HG02610 (cell line): ENCODE results near the gene IGLL5.

Experiments
- ATAC-seq: cut with Tn5 transposase; IDR thresholded peaks from one replicate; pipeline ENCODE4 v1.9.1; 2021; ENCODE audit warnings: mild to moderate bottlenecking, moderate library complexity; ENCODE audit not compliant: unreplicated experiment

IGLL5 gene

DNA sequence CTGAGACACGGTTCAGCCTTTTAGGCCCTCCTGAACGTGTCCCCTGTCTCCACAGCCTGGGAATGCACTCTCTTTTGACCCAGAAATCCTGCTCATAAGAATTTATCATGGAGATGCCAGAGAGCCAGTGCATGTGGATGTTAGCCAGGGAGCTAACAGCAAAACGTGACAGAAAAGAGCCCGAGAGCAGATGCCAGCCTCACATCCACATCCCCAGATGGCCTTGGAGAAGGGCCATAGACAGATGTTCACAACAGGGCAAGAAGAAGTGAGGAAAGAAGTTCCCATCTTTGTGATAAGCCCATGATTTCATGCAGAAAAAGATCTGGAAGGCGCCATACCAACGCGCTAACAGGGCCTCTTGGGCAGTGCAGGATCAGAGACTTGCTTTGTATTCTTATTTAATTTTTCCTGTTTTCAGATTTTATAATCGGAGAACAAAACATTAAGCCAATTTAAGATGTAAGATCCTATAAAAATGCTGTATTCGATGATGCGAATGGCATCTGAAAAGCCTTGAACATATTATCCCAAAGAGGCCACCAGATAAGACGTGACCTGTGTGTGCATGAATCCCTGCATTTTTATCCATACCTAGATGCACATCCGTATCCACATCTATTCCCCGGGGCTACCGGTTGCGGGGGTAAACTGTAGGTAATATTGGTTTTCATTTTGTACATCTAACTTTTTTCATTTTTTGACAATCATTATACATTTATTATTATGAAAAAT lies 48.7 kb downstream of the IGLL5 start:
- ATAC-seq = no peak

DNA sequence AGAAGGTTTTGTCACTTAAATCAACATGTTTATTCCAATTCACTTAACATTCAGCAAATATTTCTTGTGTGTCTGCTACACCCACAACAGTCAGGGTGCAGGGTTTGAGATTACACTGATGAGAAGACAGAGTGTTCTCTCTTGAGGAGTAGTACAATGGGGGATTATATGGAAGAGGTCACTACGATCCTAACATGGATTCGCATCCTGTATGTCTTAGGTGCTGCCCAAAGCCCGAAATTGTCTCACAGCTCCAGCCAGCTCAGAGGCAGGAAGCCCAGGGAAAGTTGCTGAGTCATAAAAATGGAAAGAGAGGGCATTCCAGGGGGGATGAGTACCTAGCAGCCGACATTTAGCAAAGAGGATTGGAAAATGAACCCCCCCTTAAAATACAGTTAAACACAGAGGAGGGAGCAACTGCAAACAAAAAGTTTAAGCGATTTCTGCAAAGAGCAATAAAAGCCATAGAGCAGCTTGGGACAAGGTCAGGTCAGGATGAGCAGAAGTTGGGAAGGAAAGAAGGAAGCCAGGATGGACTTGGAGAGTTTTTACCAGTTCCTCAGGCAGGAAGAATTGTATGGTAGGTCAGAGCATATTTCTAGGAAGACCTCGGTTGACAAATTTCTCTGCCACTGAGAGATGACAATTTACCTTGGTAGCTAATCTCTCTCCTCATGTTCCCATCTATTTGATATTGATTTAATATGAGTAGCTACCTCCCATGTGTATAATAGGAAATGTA lies 49.5 kb downstream of the IGLL5 start:
- ATAC-seq = no peak

- no peak for ATAC-seq
These were observed 50.4 kb downstream of the IGLL5 start for GRCh38 chr22:22937894-22938480.

DNA sequence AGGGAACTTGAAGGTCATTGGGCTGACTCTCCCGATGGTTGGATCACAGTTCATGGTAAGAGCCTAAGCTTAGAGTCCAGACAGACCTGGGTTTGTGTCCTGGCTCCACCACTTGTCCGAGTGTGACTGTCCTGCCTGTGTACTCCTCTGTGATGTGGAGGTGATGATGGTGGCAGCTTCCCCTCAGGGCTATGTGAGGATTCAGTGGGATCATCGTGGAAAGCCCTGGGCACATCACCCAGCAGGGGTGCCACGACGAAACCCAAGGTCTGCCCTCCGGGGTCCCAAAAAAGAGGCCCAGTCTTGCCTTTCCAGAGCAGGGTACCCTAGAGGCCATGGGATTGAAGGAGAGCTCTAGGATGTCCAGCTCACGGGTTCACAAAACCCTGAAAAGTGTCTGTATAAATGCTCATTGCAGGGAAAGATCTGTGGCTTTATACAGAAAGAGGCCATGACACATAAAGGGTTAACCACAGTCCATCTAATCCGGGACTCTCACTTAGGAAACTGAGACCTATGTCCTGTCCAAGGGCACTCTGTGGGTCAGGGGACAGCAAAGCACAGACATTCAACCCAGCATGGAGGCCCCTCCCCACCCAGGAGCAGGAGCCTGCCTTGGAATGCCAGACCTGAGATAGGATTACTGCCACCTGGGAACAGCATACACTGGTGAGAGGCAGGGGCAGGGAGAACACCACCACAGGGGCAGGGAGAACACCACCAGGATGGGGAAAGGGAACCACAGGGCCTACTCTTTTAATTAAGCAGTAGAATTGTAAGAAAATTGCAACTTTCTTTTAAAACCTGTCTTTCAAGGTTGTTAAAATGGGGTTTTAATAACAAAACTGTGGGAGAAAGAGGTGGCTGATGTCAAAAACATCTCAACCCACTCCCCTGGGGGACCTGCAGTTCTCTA lies 51.3 kb downstream of the IGLL5 start:
- no peak for ATAC-seq

DNA sequence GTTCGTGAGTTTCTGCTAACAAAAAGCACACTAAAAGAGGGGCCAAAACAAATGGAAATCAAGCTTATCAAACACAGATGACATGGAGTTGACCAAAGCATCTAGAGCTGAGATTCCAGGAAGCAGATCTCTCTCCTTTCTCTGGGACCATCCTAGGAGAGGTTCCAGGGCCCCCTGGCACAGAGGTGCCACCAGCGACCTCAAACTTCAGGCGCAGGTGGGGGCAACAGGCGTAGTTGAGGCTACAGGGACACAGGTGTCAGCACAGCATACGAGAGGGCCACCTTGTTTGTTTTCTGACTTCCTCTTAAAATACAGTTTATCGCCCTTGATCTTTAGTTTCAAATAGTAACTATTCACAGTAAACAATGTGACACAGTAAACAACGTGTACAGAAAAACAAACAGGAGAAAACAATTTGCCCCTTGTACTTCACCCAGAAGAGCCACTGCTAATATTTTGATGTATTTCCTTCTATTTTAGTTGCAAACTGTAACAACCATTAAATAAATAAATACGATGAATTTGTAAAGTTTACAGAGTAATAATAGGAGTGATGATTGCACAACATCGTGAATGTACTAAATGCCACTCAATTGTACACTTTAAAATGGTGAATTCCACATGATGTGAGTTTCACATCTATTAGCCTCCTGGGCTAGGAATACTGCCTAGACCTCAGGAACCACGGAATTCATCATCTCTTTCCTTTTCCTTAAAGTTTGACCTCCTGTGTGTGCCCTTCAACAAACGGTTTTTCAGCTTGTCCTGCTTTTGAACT lies 52.2 kb downstream of the IGLL5 start:
- ATAC-seq = no peak

DNA sequence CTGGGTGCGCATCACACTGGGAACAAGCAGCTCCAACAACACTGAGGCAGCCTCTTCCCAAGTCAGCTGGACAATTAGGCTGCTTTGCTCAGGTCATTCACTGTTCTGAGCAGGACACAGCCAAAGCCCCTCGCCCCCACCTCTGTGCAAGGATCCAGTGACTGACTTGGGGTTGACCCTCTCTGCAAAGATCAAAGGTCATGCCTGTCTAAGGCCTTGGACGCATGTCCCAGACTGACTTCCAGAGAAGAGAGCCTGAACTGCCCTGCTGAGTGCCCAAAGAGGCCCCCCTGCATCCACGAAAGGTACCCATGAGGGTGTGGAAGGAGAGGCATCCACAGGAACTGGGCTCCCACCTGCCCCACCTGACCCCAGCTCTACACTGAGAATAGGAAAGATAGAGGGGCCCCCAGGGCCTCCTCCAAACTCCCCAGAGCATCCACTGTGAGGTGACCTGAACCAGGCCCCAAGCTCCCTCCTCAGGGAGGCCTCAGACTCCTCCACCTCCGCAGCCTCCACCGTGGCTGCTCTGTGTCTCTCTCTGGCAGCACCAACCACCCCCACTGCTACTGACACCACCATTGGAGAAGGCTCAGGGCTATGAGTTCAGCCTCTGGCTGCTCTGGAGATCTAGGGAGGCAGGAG lies 53.5 kb downstream of the IGLL5 start:
- ATAC-seq = no peak

DNA sequence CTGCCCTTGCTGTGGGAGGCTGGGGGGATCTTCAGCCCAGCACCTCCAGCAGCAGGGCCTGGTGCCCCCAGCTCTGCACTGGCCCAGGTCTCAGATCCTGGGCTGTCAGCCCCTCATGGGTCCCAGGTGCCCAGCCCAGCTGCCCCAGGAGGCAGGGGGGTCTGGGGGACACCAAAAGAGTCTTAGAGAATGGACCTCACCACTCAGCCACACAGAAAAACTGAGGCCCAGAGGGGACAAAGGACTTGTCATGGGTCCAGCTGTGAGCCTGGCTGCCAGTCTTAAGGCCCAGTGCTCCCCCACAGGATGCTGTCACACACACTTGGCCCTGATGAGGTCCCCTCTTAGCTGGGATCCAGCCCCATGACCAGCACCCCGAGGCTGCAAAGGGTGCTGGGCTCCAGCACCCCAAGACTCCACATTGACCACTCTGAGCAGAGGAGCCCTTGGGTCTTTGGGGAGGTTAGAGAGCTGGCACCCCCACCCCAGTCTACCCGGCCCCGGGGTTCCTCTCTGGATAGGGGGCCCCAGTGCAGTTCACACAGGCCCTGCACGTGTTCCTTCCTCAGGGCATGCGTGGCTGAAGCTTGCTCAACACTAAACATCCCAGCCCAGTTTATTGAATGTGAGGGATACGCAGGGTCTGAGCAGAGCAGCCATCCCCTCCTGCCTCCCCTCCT lies 54.4 kb downstream of the IGLL5 start:
- no peak for ATAC-seq

DNA sequence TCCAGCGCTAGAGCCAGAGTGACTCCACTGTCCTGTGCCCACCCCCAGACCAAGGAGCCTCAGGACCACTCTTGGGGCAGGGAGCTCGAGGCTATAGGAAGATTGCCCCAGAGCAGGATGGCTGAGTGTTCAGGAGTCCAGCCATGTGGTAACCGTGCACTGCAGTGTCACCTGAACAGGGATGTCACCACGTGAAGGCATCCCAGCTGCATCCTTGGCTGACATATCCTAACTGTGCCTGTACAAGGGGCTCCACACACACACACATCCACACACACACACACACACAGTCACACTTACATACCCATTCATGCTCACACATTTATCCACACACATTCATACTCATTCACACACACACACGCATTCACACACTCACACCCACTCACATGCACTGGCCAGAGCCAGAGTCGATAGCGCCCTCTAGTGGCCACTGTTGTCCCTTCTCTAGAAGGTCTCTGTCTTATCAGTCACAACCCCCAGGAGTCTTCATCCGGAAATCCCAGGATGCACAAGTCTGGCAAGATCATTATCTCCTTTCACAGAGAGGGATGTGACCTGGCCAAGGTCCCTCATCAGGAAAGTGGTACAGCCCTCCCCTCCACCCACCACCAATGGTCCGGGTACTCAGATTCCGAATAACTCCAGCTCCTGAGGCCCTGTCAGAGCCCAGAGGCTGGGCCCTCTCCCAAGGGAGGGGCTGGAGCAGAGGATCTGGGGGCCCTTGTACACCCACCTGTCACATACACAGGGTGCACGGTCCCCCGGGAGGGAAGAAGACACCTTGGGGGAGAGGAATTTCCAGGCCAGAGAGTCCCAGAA lies 55.1 kb downstream of the IGLL5 start:
- no peak for ATAC-seq

DNA sequence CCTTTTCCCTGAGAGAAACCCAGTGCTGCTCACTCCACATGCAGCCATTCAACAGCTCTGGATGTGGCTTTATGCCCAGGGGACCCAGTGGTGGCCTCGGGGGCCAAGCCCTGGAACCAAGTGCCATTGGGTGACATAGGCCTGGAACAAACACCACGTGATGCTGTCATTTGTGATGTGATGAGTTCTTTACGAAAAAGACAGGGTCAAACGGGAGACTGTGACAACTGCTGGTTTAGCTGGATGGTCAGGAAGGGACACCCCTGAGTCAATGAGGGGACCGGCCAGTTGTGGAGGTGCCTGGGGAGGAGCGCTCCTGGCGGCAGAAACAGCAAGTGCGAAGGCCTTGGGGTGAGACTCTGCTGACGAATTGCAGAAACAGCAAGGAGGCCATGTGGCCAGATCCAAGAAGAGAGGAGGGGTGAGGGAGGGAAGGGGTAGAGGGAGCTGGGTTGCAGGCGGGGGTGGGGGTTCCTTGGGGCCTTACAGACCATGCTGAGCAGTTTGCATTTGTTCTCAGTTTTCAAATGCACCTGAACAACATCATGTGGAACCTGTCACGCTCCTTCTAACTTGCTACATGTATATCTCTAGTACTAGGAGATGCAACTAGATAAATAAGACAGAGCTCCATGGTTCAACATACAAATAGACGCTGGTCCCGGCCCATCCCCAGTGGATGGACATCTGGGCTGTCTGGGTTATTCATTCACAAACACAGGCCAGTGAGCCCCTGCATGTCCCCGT lies 56.1 kb downstream of the IGLL5 start:
- no peak for ATAC-seq

GRCh38 chr22:22944268-22944985 lies 56.8 kb downstream of the IGLL5 start:
- no peak for ATAC-seq

- ATAC-seq = no peak
These were observed 57.6 kb downstream of the IGLL5 start for GRCh38 chr22:22945195-22945594.
